ENCODE data around the gene JADE1. TPM values are rescaled to one million over a fixed set of nuclear protein-coding genes. Genes with fewer than 3 reads are reported as not detected.

The JADE1 gene
- total and polyA plus RNA-seq, 2 experiments from 2014 or later: 84.2 to 158 TPM

GRCh38 chr4:128854433-128854832 is 44.9 kb downstream of the JADE1 start:
- 0 out of 2 replicates have a peak overlapping the region, but pooled peaks have one; percentile 32 for H3K27ac Mint-ChIP-seq
- Histone ChIP-seq H3K27me3 (ENCODE audit: insufficient read depth) (no peaks in the 10 kb centered on the region), H3K27ac (ENCODE audit: low read depth) (peak overlapping the region; percentile 91)

GRCh38 chr4:128855621-128856020 is 46.1 kb downstream of the JADE1 start:
- Histone ChIP-seq H2AFZ (no peak overlapping the region), H3K79me2 (replicated peaks; ENCODE audit: insufficient read depth) (peaks cover 98% of the 10 kb centered on the region), H4K20me1 (replicated peaks; ENCODE audit: insufficient read depth) (peaks cover 88% of the 10 kb centered on the region), H3F3A (replicated peaks; ENCODE audit: low read depth) (peaks cover 92% of the 10 kb centered on the region), H3K4me1 (ENCODE audit: insufficient read depth) (peaks cover 17% of the 10 kb centered on the region), H3K4me2 (no peak overlapping the region), H3K27me3 (ENCODE audit: insufficient read depth) (no peaks in the 10 kb centered on the region), H3K9me2 (ENCODE audit: insufficient read depth) (no peaks in the 10 kb centered on the region), H3K36me3 (ENCODE audit: insufficient read depth) (peaks cover 100% of the 10 kb centered on the region), H3K4me3 (no peak overlapping the region), H3K27ac (ENCODE audit: low read depth) (peak overlapping the region; percentile 91)
- peaks cover 100% of the 10 kb centered on the region for H3K36me3 Mint-ChIP-seq (ENCODE audit: low read depth)
- no peak overlapping the region for H3K4me3 Mint-ChIP-seq
- H3K4me1 Mint-ChIP-seq: peaks cover 42% of the 10 kb centered on the region
- no peak overlapping the region for H3K27ac Mint-ChIP-seq
- DNase-seq (ENCODE audit: low spot score) (no peak), ATAC-seq (no peak)
- H3K9me3 Mint-ChIP-seq: no peaks in the 10 kb centered on the region; the same call in 2 of the 3 replicates
- H3K27me3 Mint-ChIP-seq (ENCODE audit: insufficient read depth, low read depth, poor library complexity): peaks cover 20% of the 10 kb centered on the region
- TF ChIP-seq REST (IDR thresholded peaks at IDR 0.05; ENCODE audit: unreplicated experiment) (no peak), ETS1 (IDR thresholded peaks at IDR 0.05) (no peak), STAT1 (IDR thresholded peaks at IDR 0.05; ENCODE audit: unreplicated experiment) (no peak)

More at GRCh38 chr4:128854433-128854832, 44.9 kb downstream of the JADE1 start:
- ATAC-seq (no peak), DNase-seq (ENCODE audit: low spot score) (no peak)
- no peak overlapping the region for H3K4me3 Mint-ChIP-seq
- Histone ChIP-seq H3F3A (replicated peaks; ENCODE audit: low read depth) (peaks cover 90% of the 10 kb centered on the region), H3K79me2 (replicated peaks; ENCODE audit: insufficient read depth) (peaks cover 98% of the 10 kb centered on the region), H3K9me2 (ENCODE audit: insufficient read depth) (no peaks in the 10 kb centered on the region), H4K20me1 (replicated peaks; ENCODE audit: insufficient read depth) (peaks cover 88% of the 10 kb centered on the region), H3K4me2 (no peak overlapping the region), H3K4me3 (no peak overlapping the region), H2AFZ (no peak overlapping the region), H3K4me1 (ENCODE audit: insufficient read depth) (peaks cover 7% of the 10 kb centered on the region), H3K36me3 (ENCODE audit: insufficient read depth) (peaks cover 98% of the 10 kb centered on the region)
- H3K27me3 Mint-ChIP-seq (ENCODE audit: insufficient read depth, low read depth, poor library complexity): peaks cover 20% of the 10 kb centered on the region
- no peak for TF ChIP-seq EZH2phosphoT487 (IDR thresholded peaks at IDR 0.05; ENCODE audit: unreplicated experiment)
- TF ChIP-seq POLR2AphosphoS5 (IDR thresholded peaks at IDR 0.05; ENCODE audit: low read depth): no peak
- no peak for TF ChIP-seq JUNB (IDR thresholded peaks at IDR 0.05; ENCODE audit: unreplicated experiment)
- no peak for TF ChIP-seq CTCF (conservative IDR thresholded peaks at IDR 0.05; ENCODE audit: low read depth in 2 of 2)
- no peak for TF ChIP-seq CREB1 (CRISPR knock-in tag; IDR thresholded peaks at IDR 0.05; ENCODE audit: low read depth)
- TF ChIP-seq ETS1 (IDR thresholded peaks at IDR 0.05): no peak
- no peak for TF ChIP-seq EZH2 (IDR thresholded peaks at IDR 0.05; ENCODE audit: low read depth, unreplicated experiment)
- TF ChIP-seq NANOG (IDR thresholded peaks at IDR 0.05; ENCODE audit: borderline replicate concordance): no peak
- H3K9me3 Mint-ChIP-seq: no peaks in the 10 kb centered on the region; the same call in 2 of the 3 replicates
- peaks cover 100% of the 10 kb centered on the region for H3K36me3 Mint-ChIP-seq (ENCODE audit: low read depth)
- peaks cover 36% of the 10 kb centered on the region for H3K4me1 Mint-ChIP-seq

Measured in GM23338 (cell line).